HAP-1 (cell line): Measurements from ENCODE around the gene BCAS1.

ENCODE experiments used
- DNase-seq, 2 experiments: peaks; one replicate each; pipeline ENCODE4 v3.0.0-alpha.2; 2016 to 2020; ENCODE audit warnings: low spot score in 2 of 2
- H3K27me3 ChIP-seq: fragments of 250-450 bp; sonication (Bioruptor Pico); 2 replicates; pipeline ENCODE4 v1.5.1; 2020; ENCODE audit warnings: low read depth, mild to moderate bottlenecking, moderate library complexity
- H3K36me3 ChIP-seq: fragments of 250-450 bp; sonication (Bioruptor Pico); replicated peaks from 2 replicates; pipeline ENCODE4 v1.5.1; 2020; ENCODE audit warnings: mild to moderate bottlenecking
- H3K4me1 ChIP-seq: fragments of 250-450 bp; sonication (Bioruptor Pico); 2 replicates; pipeline ENCODE4 v1.5.1; 2020; ENCODE audit warnings: mild to moderate bottlenecking
- H3K4me3 ChIP-seq: fragments of 250-450 bp; sonication (Bioruptor Pico); 2 replicates; pipeline ENCODE4 v1.5.1; 2020; ENCODE audit warnings: mild to moderate bottlenecking, moderate library complexity
- H3K9me3 ChIP-seq: fragments of 250-450 bp; sonication (Bioruptor Pico); 2 replicates; pipeline ENCODE4 v1.5.1; 2020; ENCODE audit warnings: mild to moderate bottlenecking, moderate library complexity
- in situ Hi-C: fragments of 300-500 bp; cut with MboI; formaldehyde crosslinking; loops from 3 replicates; pipeline ENCODE4 v1.14.3; 2020; ENCODE audit warnings: low sequenced_read_pairs, inconsistent platforms, mixed read lengths

The BCAS1 gene

GRCh38 chr20:53943522-53944291 is 126.7 kb downstream of the BCAS1 start:
- Histone ChIP-seq H3K9me3 (no peaks in the 10 kb centered on the region), H3K36me3 (no peaks in the 10 kb centered on the region), H3K4me3 (no peak overlapping the region), H3K27me3 (no peaks in the 10 kb centered on the region), H3K4me1 (peaks cover 24% of the 10 kb centered on the region)
- in situ Hi-C loops, result loop anchor here (5.0 to 10.0 kb wide), 2 partner anchors 366 to 529 kb away; no protein-coding TSS in a partner anchor
- peak; percentile 64 to 72 for DNase-seq

- no peak overlapping the region for H3K4me3 ChIP-seq
- in situ Hi-C loops, result loop anchor here (5.0 to 10.0 kb wide), 2 partner anchors 366 to 528 kb away; no protein-coding TSS in a partner anchor
- H3K9me3 ChIP-seq, result no peaks in the 10 kb centered on the region
- H3K27me3 ChIP-seq, result no peaks in the 10 kb centered on the region
- no peaks in the 10 kb centered on the region for H3K36me3 ChIP-seq
- peaks cover 24% of the 10 kb centered on the region for H3K4me1 ChIP-seq
- DNase-seq, result no peak
These were observed 127.4 kb downstream of the BCAS1 start for GRCh38 chr20:53942973-53943372.

- Histone ChIP-seq H3K36me3 (no peaks in the 10 kb centered on the region), H3K4me1 (peaks cover 24% of the 10 kb centered on the region), H3K9me3 (no peaks in the 10 kb centered on the region), H3K27me3 (no peaks in the 10 kb centered on the region), H3K4me3 (no peak overlapping the region)
- in situ Hi-C loops, result loop anchor here (5.0 to 10.0 kb wide), 2 partner anchors 365 to 528 kb away; no protein-coding TSS in a partner anchor
- DNase-seq, result no peak
These were observed 128.0 kb downstream of the BCAS1 start for GRCh38 chr20:53942472-53942816.

- Histone ChIP-seq H3K4me3 (no peak overlapping the region), H3K27me3 (no peaks in the 10 kb centered on the region), H3K36me3 (no peaks in the 10 kb centered on the region), H3K9me3 (no peaks in the 10 kb centered on the region), H3K4me1 (peaks cover 24% of the 10 kb centered on the region)
- no peak for DNase-seq
- in situ Hi-C loops, result loop anchor here (5.0 to 10.0 kb wide), 2 partner anchors 365 to 527 kb away; no protein-coding TSS in a partner anchor
These were observed 128.5 kb downstream of the BCAS1 start for GRCh38 chr20:53941680-53942471.

- Histone ChIP-seq H3K36me3 (no peaks in the 10 kb centered on the region), H3K4me3 (no peak overlapping the region), H3K9me3 (no peaks in the 10 kb centered on the region), H3K27me3 (no peaks in the 10 kb centered on the region), H3K4me1 (peaks cover 24% of the 10 kb centered on the region)
- in situ Hi-C loops, result loop anchor here (5.0 to 10.0 kb wide), 2 partner anchors 364 to 526 kb away; no protein-coding TSS in a partner anchor
- peak in 1 of 2 experiments; percentile 60 for DNase-seq
These were observed 129.4 kb downstream of the BCAS1 start for GRCh38 chr20:53940907-53941545.

GRCh38 chr20:53940360-53940702 is 130.1 kb downstream of the BCAS1 start:
- in situ Hi-C loops, result loop anchor here (5.0 to 10.0 kb wide), 2 partner anchors 363 to 526 kb away; no protein-coding TSS in a partner anchor
- H3K4me3 ChIP-seq, result no peak overlapping the region
- H3K27me3 ChIP-seq, result no peaks in the 10 kb centered on the region
- H3K9me3 ChIP-seq, result no peaks in the 10 kb centered on the region
- H3K36me3 ChIP-seq, result no peaks in the 10 kb centered on the region
- DNase-seq, result no peak
- peaks cover 24% of the 10 kb centered on the region for H3K4me1 ChIP-seq

- Histone ChIP-seq H3K9me3 (no peaks in the 10 kb centered on the region), H3K27me3 (no peaks in the 10 kb centered on the region), H3K36me3 (no peaks in the 10 kb centered on the region), H3K4me1 (peaks cover 24% of the 10 kb centered on the region), H3K4me3 (no peak overlapping the region)
- DNase-seq, result peak; percentile 88 to 93
- in situ Hi-C loops, result loop anchor here (5.0 to 10.0 kb wide), 2 partner anchors 362 to 525 kb away; no protein-coding TSS in a partner anchor
These were observed 130.6 kb downstream of the BCAS1 start for GRCh38 chr20:53939572-53940359.

GRCh38 chr20:53939190-53939571 is 131.2 kb downstream of the BCAS1 start:
- Histone ChIP-seq H3K4me3 (no peak overlapping the region), H3K9me3 (no peaks in the 10 kb centered on the region), H3K36me3 (no peaks in the 10 kb centered on the region), H3K27me3 (no peaks in the 10 kb centered on the region), H3K4me1 (peaks cover 24% of the 10 kb centered on the region)
- in situ Hi-C loops, result no loop called here
- DNase-seq, result no peak

GRCh38 chr20:53938739-53939138 is 131.7 kb downstream of the BCAS1 start:
- H3K4me1 ChIP-seq, result peaks cover 24% of the 10 kb centered on the region
- H3K9me3 ChIP-seq, result no peaks in the 10 kb centered on the region
- no peak for DNase-seq
- H3K4me3 ChIP-seq, result no peak overlapping the region
- in situ Hi-C loops, result no loop called here
- H3K27me3 ChIP-seq, result no peaks in the 10 kb centered on the region
- H3K36me3 ChIP-seq, result no peaks in the 10 kb centered on the region

GRCh38 chr20:53937929-53938367 is 132.4 kb downstream of the BCAS1 start:
- H3K27me3 ChIP-seq, result no peaks in the 10 kb centered on the region
- no peak overlapping the region for H3K4me3 ChIP-seq
- H3K9me3 ChIP-seq, result no peaks in the 10 kb centered on the region
- H3K36me3 ChIP-seq, result no peaks in the 10 kb centered on the region
- in situ Hi-C loops, result no loop called here
- DNase-seq, result no peak
- peaks cover 24% of the 10 kb centered on the region for H3K4me1 ChIP-seq

- no peaks in the 10 kb centered on the region for H3K27me3 ChIP-seq
- H3K4me3 ChIP-seq, result no peak overlapping the region
- in situ Hi-C loops, result no loop called here
- no peak for DNase-seq
- H3K4me1 ChIP-seq, result peaks cover 21% of the 10 kb centered on the region
- H3K9me3 ChIP-seq, result no peaks in the 10 kb centered on the region
- H3K36me3 ChIP-seq, result no peaks in the 10 kb centered on the region
These were observed 133.1 kb downstream of the BCAS1 start for GRCh38 chr20:53937339-53937741.

GRCh38 chr20:53935344-53936084 is 134.9 kb downstream of the BCAS1 start:
- Histone ChIP-seq H3K9me3 (no peaks in the 10 kb centered on the region), H3K4me3 (no peak overlapping the region), H3K4me1 (peaks cover 14% of the 10 kb centered on the region), H3K27me3 (no peaks in the 10 kb centered on the region), H3K36me3 (no peaks in the 10 kb centered on the region)
- DNase-seq, result no peak
- in situ Hi-C loops, result no loop called here
